ENCODE results near the gene COQ8B. TPM values are rescaled to one million over a fixed set of nuclear protein-coding genes. Genes with fewer than 3 reads are reported as not detected.

COQ8B gene
- total RNA-seq, result 18.6 and 26.3 TPM in 2 replicates

DNA sequence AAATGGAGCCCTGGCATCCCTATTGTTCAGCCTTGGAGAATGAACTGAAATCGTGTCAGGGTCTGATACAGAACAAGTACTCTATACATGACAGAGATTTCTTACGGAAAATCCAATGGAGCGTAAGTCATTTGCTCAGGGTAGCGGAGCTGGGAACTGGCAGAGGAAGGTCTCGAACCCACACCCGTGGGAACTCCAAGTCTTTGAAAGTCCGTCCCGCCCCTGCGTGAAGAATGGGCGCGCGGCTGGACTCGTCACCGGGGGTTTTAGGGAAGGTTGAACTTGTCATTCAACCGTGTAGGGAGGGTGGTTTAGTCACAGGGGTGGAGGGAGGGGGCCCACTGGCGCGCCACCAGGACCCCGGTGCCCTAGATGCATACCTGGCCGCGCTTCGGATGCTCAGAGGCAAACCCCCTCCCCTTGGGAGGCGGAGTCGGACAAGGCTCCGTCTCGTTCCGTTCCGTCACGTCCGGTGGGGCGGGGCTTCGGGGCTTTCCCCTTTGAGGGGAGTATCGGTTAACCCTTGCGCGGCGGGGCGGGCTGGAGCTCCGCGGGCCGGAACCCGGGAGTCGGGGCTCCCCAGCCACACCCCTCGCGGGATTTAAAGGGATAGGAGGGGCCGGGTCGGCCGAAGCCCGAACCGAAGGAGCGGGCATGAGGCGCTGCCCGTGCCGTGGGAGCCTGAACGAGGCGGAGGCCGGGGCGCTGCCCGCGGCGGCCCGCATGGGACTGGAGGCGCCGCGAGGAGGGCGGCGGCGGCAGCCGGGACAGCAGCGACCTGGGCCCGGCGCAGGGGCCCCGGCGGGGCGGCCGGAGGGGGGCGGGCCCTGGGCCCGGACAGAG lies at the start of gene COQ8B, which contains the start of gene ITPKC:
COQ8B (minus strand) TSS at position 405 of the 843 bp plus-strand sequence. CDS start 2,254 bp downstream, outside the sequence.
ITPKC (plus strand) TSS at position 631 of the 843 bp plus-strand sequence; CDS start at position 655, 24 bp downstream.

GRCh38 chr19:40750874-40751537 lies 34.3 kb upstream of the COQ8B start, which contains the start of gene SNRPA:
SNRPA (plus strand) TSS chr19:40751203; CDS start chr19:40751409, 206 bp downstream.

GRCh38 chr19:40750058-40750873 lies 33.6 kb upstream of the COQ8B start, which contains the start of gene ACTMAP:
ACTMAP (minus strand) TSS chr19:40750477; CDS start chr19:40749803, 674 bp downstream.

GRCh38 chr19:40690050-40690692 lies 26.5 kb downstream of the COQ8B start, which contains the start of gene NUMBL:
NUMBL (minus strand) TSS chr19:40690651; CDS start chr19:40690483, 168 bp downstream.

Other genes with a start within 250 kb of the COQ8B start
- 0.47 and 1.4 TPM in 2 replicates for gene SPTBN4, start 249.9 kb downstream of the COQ8B start, total RNA-seq
- gene SHKBP1, start 140.0 kb downstream of the COQ8B start, total RNA-seq, result 35.7 and 46.7 TPM in 2 replicates
- 87.1 and 97.0 TPM in 2 replicates for gene LTBP4, start 115.5 kb downstream of the COQ8B start, total RNA-seq
- gene NUMBL, start 26.2 kb downstream of the COQ8B start, total RNA-seq, result 51.6 and 57.1 TPM in 2 replicates
- gene ITPKC, start 226 bp upstream of the COQ8B start, total RNA-seq, result 26.1 and 34.7 TPM in 2 replicates
- gene ACTMAP, start 33.6 kb upstream of the COQ8B start, total RNA-seq, result 5.7 and 10.1 TPM in 2 replicates
- gene SNRPA, start 34.3 kb upstream of the COQ8B start, total RNA-seq, result 43.1 and 46.5 TPM in 2 replicates
- gene MIA, start 58.6 kb upstream of the COQ8B start, total RNA-seq, result not detected in 2 replicates
- 21.3 and 37.3 TPM in 2 replicates for gene RAB4B, start 61.4 kb upstream of the COQ8B start, total RNA-seq
- gene EGLN2, start 82.3 kb upstream of the COQ8B start, total RNA-seq, result 70.1 and 114 TPM in 2 replicates
- gene CYP2A6, start 133.6 kb upstream of the COQ8B start, total RNA-seq, result not detected in 2 replicates
- gene CYP2A7, start 165.3 kb upstream of the COQ8B start, total RNA-seq, result not detected in 2 replicates

All from pericardium fibroblast (primary cell).